Heart left ventricle (tissue), 16 donors: ENCODE data around the gene PDE9A. TPM values are rescaled to one million over a fixed set of nuclear protein-coding genes. Genes with fewer than 3 reads are reported as not detected.
A peak's percentile ranks its signal among the peaks of the same experiment; 100 is the strongest.

Experiments used
- ATAC-seq, 4 donors: fragments of 200-7000 bp; cut with Tn5 transposase; one replicate each; pipeline ENCODE4 v1.9.1; 2020 to 2022; ENCODE audit warnings: moderate library complexity in 4 of 4, mild to moderate bottlenecking in 3 of 4, moderate number of reproducible peaks in 1 of 4
- DNase-seq, 5 donors: peaks; one replicate each; pipeline ENCODE4 v3.0.0-alpha.2; 2020
- H3K27ac ChIP-seq, 12 donors: fragments of 200-600 bp; sonication (generic) in 4 of 12; one replicate each; pipeline versions ENCODE4 v1.5.0 to v1.8.0; 2016 to 2022; ENCODE audit warnings: mild to moderate bottlenecking in 2 of 12
- H3K27me3 ChIP-seq, 9 donors: fragments of 200-600 bp; sonication (generic) in 2 of 9; one replicate each; pipeline versions ENCODE4 v1.5.1 to v1.8.0; 2016 to 2022; ENCODE audit warnings: mild to moderate bottlenecking in 3 of 9
- H3K36me3 ChIP-seq, 9 donors: fragments of 200-600 bp; sonication (generic) in 2 of 9; one replicate each; pipeline versions ENCODE4 v1.5.0 to v1.8.0; 2018 to 2022; ENCODE audit warnings: mild to moderate bottlenecking in 2 of 9
- H3K4me1 ChIP-seq, 12 donors: fragments of 200-600 bp; sonication (generic) in 4 of 12; one replicate each; pipeline versions ENCODE4 v1.5.0 to v1.8.0; 2016 to 2022; ENCODE audit warnings: mild to moderate bottlenecking in 3 of 12
- H3K4me3 ChIP-seq, 12 donors: fragments of 200-600 bp; sonication (generic) in 4 of 12; one replicate each; pipeline versions ENCODE4 v1.5.0 to v1.8.0; 2017 to 2022; ENCODE audit warnings: mild to moderate bottlenecking in 9 of 12, moderate library complexity in 4 of 12
- H3K9me3 ChIP-seq, 12 donors: fragments of 200-600 bp; sonication (generic) in 4 of 12; one replicate each; pipeline versions ENCODE4 v1.5.0 to v1.8.0; 2016 to 2022; ENCODE audit warnings: mild to moderate bottlenecking in 1 of 12
- CTCF ChIP-seq, 12 donors: fragments of 200-600 bp; sonication (generic) in 4 of 12; IDR thresholded peaks; one replicate each; pipeline versions ENCODE4 v1.5.0 to v1.8.0; 2018 to 2022; ENCODE audit warnings: antibody characterized with exemption in 12 of 12, mild to moderate bottlenecking in 5 of 12
- POLR2A ChIP-seq, 2 donors: fragments of 450-650 bp; IDR thresholded peaks; one replicate each; pipeline ENCODE4 v1.6.1; 2017; ENCODE audit warnings: antibody characterized with exemption in 2 of 2, mild to moderate bottlenecking in 2 of 2, moderate library complexity in 2 of 2
- WGBS, 4 donors: extraction: QIAGEN DNeasy Blood & Tissue Kit in 2 of 4; methylation state at CpG; one replicate each; pipeline versions ENCODE4 v1.1.5 to v1.1.7; 2013 to 2018; 5-methylcytosine and 5-hydroxymethylcytosine counted together
- intact Hi-C, 10 donors: fragments of 100-400 bp; cut with DNase I; formaldehyde crosslinking; loops; one replicate each; pipeline versions ENCODE4 v1.11.1 to v1.14.2; 2022
- polyA plus RNA-seq, 2 donors: library from polyadenylated mRNA; stranded (reverse); fragments of 200-250 nt; gene quantifications; one replicate each; pipeline ENCODE4 v1.2.3, GENCODE V29; 2013
- total RNA-seq, 9 donors: library from RNA; depleted of rRNA in 2 of 9; stranded (reverse); fragments of >200 nt in 2 of 9; fragmentation: NEBNext Ultra II Directional in 3 of 9; extraction: Animal tissue kit (Norgen Biotek cat#: 25700) in 3 of 9; gene quantifications; one replicate each; pipeline versions ENCODE4 v1.1.0 to v1.2.4, GENCODE V29; 2016 to 2023
- donor health status: ischemic (EF 13 %, LVEDD 7.1; RV severe dilation, severe dysfunction).
- donor health status: healthy with polysubstance abuse.
- donor health status: DM: no; HTN: yes; CAD: no.
- donor health status: DM: no; HTN: no; CAD: no.
- donor health status: ischemic (EF 25% LVEDD 6.9; RV normal size, moderate dysfunction).
- donor health status: ischemic (EF 25% LVEDD 5.7; RV mildly dilated, moderate dysfunction).
- donor health status: healthy.
- donor health status: DM: yes; HTN: yes; CAD: no.
- donor health status: ischemic (EF 35%, LVEDD 5.7; RV mildly dilated, moderate dysfunction).
- donor health status: nonischemic (EF 11% LVEDD 7.7; RV severe dilation, severe dysfunction).
- donor health status: DM: yes; HTN: yes; CAD: no.
- donor health status: PGD.
- donor health status: ischemic (EF 29% LVEDD 5.4; RV normal size, mild dysfunction).
- donor health status: nonischemic (EF 23%, LVEDD 6.1; RV moderate dilation, normal function).

The PDE9A gene
- total and polyA plus RNA-seq, 11 donors: 1.5 to 4.0 (median 3.1) TPM

- intact Hi-C loops: loop anchor here in 2 of 10 donors (10.0 kb wide), 2 partner anchors 72 to 92 kb away; partner anchors contain the start of gene PDE9A (in 1 of the 2)
- TF ChIP-seq CTCF (IDR thresholded peaks at IDR 0.05): no peak
- TF ChIP-seq POLR2A (IDR thresholded peaks at IDR 0.05): no peak
- whole genome bisulfite sequencing, 4 donors: 59 to 85% (median 80%) methylated on average over 4 to 10 of the region's 10 CpGs
- Histone ChIP-seq H3K4me3 (no peak overlapping the region), H3K27ac (peak overlapping the region in 5 of 12 donors; percentile 4 to 90 (median 60)), H3K4me1 (peaks cover 0 to 27% (median 8%) of the 10 kb centered on the region in 12 donors), H3K9me3 (no peaks in the 10 kb centered on the region), H3K27me3 (no peaks in the 10 kb centered on the region), H3K36me3 (no peaks in the 10 kb centered on the region)
- ATAC-seq (peak in 1 of 4 donors; percentile 5), DNase-seq (peak in 1 of 5 donors; percentile 51)
Measured at GRCh38 chr21:42747276-42747701, 93.9 kb downstream of the PDE9A start.

DNA sequence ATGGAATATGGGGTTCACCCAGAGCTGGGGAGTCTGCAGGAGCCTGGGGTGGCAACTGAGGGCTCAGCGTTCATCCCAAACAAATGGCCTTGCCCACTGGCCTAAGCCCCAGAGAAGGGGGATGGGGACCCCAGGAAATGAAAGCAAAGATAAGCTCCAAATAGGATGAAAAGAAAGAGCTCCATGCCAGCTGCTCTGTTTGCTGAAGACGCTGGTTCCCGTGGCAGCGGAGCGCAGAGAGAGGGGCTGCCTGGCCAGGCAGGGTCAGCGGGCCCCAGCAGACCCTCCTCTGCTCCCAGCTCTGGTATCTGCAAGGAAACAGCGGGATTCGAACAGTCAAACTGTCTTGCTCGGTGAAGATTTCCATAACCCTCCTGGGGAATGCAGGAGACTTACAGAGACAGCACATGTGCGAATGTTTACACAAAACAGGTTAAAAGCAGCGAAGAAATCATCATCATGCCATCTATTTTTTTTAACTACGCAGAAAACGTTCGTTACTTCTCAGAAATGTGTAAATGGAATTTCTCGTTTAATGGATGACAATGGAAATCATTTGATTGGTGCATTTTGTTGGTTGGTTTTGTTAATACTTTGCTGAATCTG lies 94.4 kb downstream of the PDE9A start:
- intact Hi-C loops: loop anchor here in 2 of 10 donors (10.0 kb wide), 2 partner anchors 73 to 93 kb away; partner anchors contain the start of gene PDE9A (in 1 of the 2)
- peak overlapping the region in 3 of 12 donors; percentile 4 to 90 (median 84) for H3K27ac ChIP-seq
- H3K4me1 ChIP-seq: peaks cover 0 to 27% (median 8%) of the 10 kb centered on the region in 12 donors
- H3K27me3 ChIP-seq: no peaks in the 10 kb centered on the region
- H3K36me3 ChIP-seq: no peaks in the 10 kb centered on the region
- ATAC-seq (no peak), DNase-seq (peak in 1 of 5 donors; percentile 20)
- TF ChIP-seq POLR2A (IDR thresholded peaks at IDR 0.05) (no peak), CTCF (IDR thresholded peaks at IDR 0.05) (no peak)
- H3K9me3 ChIP-seq: no peaks in the 10 kb centered on the region
- H3K4me3 ChIP-seq: no peak overlapping the region
- WGBS, 4 donors: 91 to 94% (median 91%) methylated on average over 15 of the region's 15 CpGs

DNA sequence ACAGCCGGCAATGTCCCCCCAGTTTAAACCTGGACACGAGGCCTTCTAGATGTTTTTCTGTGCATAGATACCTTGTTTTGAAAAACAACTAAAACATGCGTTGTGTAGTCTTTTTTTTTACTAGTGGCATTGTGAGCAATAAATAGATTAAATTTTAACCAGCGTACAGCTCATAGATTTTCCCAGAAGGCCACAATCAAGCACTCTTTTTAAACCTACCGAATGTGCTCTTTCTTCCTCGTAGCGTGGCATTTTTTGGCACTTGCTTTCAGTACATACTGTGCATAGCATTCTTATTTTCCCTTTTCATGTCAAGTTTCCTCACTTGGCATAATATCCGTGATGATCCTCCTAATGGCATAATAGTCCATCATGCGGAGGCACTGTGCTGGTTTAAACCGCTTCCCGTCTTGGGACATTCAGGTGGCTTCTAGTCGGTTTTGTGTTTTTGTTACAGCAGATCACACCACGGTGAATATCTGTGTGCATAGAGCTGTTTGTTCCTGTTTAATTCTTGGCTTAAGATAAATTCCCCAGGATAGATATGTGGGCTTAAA lies 95.3 kb downstream of the PDE9A start:
- DNase-seq (no peak), ATAC-seq (no peak)
- H3K27ac ChIP-seq: peak overlapping the region in 1 of 12 donors; percentile 84
- 82 to 89% (median 86%) methylated on average over 13 of the region's 13 CpGs for WGBS, 4 donors
- TF ChIP-seq POLR2A (IDR thresholded peaks at IDR 0.05): no peak
- no peak for TF ChIP-seq CTCF (IDR thresholded peaks at IDR 0.05)
- H3K36me3 ChIP-seq: no peaks in the 10 kb centered on the region
- no peak overlapping the region for H3K4me3 ChIP-seq
- H3K4me1 ChIP-seq: peaks cover 0 to 27% (median 8%) of the 10 kb centered on the region in 12 donors
- no peaks in the 10 kb centered on the region for H3K9me3 ChIP-seq
- intact Hi-C loops: loop anchor here in 2 of 10 donors (10.0 kb wide), 2 partner anchors 74 to 94 kb away; partner anchors contain the start of gene PDE9A (in 1 of the 2)
- no peaks in the 10 kb centered on the region for H3K27me3 ChIP-seq
